ENCODE data around the gene CRNKL1.

The CRNKL1 gene

DNA sequence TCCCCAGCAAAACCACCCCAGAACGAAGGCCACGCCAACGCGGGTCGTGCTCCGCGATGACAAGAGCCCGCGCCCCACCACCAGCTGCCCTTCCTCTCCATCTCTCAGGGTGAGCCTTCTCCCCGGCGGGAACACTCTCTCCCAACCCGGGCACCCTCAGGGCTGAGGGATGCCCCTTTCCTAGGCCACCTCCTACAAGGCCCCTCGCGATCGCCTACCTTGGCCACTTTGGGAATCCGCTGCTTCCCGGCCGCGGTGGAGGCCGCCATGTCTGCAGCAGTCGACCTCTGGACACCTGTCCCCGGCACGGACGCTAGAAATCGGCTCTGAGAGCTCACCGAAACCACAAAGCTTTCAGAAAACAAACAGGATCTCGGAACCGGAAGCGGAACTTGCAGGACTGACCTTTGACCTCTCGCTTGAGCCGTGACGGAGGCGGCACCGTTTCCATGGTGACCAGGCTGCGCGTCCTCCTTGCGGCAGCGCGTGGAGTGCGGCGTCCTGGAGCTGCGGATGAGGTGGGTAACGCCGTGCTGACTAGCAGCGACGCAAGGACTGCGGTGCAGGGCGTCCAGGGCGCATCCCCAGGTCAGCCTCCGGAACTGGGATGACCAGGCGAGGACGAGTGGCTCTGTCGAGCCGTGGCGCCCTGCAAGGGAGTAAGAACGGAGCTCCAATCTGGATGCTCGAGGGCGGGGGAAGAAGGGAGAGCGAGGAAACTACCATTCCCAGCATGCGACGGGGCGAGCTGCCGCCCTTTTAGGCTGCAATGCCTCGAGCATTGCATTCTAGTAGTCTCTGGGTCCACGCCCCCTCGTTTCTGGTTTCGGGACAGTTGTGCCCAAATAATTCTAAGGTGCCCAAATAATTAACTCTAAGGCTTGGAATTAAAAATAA lies at the start of gene CRNKL1, which contains the start of gene CFAP61:
Gene CRNKL1 (minus strand): TSS at position 393 of the 897 bp plus-strand sequence. CDS start 124 bp downstream, at position 269.
Gene CFAP61 (plus strand): TSS at position 459 of the 897 bp plus-strand sequence. CDS start 4,122 bp downstream, outside the sequence.
- TF ChIP-seq, protein P1, sequence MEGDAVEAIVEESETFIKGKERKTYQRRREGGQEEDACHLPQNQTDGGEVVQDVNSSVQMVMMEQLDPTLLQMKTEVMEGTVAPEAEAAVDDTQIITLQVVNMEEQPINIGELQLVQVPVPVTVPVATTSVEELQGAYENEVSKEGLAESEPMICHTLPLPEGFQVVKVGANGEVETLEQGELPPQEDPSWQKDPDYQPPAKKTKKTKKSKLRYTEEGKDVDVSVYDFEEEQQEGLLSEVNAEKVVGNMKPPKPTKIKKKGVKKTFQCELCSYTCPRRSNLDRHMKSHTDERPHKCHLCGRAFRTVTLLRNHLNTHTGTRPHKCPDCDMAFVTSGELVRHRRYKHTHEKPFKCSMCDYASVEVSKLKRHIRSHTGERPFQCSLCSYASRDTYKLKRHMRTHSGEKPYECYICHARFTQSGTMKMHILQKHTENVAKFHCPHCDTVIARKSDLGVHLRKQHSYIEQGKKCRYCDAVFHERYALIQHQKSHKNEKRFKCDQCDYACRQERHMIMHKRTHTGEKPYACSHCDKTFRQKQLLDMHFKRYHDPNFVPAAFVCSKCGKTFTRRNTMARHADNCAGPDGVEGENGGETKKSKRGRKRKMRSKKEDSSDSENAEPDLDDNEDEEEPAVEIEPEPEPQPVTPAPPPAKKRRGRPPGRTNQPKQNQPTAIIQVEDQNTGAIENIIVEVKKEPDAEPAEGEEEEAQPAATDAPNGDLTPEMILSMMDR (IDR thresholded peaks at IDR 0.05; ENCODE audit: low read depth, low read length) = no peak
- peak within 1 kb of the TSS; percentile 100 for H3K4me3 ChIP-seq (ENCODE audit: low read depth, low read length)

DNA sequence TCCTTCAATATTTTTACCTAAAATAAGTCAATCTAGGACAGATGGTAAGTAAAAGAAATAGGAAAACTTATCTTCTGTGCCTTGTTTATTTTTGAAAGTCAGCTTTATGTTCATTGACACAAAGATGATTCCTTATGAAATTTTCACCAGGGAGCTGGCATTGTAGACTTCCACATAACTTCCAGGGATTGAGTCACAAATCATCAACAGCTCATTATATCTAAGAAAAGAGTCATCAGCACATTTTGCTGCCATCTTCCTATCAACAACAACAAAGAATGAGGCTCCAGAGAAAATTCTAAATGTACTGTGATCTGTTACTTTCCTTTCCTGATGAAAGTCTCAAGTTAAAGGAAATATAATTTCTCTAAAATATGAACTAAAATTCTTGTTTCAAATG lies 48.6 kb upstream of the CRNKL1 start:
- TF ChIP-seq, protein P1 (IDR thresholded peaks at IDR 0.05; ENCODE audit: low read depth, low read length) = no peak
- no peak overlapping the region for H3K4me3 ChIP-seq (ENCODE audit: low read depth, low read length)

DNA sequence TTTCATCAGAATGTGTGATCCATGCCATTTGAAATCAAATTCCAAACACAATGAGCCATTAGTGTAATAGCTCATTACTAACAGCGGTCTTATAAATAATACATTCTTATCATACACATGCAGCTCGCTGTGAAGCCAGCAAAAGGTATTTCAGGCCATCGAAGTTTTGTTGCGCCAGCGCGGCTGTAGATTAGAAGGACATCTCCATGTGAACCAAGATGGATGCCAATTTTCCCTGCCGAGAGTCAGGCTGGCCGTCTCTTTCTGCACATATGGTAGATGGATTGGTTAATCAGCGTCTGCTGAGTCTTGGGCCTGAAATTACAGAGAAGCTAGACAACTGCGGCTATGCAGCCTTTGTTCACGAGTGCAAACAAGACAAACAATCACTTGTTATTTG lies 44.2 kb upstream of the CRNKL1 start:
- no peak overlapping the region for H3K4me3 ChIP-seq (ENCODE audit: low read depth, low read length)
- TF ChIP-seq, protein P1 (IDR thresholded peaks at IDR 0.05; ENCODE audit: low read depth, low read length) = no peak

DNA sequence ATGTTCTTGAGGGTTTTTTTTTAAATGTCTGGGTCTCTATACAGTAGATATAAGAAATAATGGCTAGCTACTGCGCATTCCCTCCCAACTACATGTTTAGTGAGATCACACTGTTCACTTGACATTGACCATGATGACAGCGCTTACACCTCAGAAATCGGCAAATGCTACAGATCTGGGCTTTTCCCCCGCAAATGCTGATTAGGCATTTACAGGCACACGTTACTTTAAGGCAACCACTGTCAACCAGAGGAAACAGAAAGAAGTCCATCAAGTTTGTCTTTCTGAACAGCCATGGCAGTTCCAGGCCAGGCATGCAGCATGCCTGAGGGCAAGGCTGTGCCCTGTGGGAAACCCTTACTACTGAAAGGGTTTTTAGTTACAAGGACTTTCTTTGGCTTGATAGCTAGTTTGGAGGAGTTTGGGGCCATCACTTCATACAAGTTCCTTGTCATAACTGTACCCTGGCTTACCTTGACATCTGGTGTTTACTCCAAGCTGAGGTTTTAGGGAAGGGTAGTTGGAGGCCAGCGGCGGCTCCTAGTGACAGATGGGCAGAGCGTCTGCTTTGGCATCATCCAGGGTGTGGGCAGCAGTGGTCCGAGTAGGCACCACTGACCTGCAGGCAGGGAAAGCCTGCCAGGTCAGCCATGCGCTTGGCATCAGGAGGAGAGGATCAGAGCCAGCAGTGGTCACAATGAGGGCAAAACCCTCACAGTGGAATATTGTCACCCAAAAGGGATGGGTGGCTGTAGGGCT lies 43.0 kb upstream of the CRNKL1 start:
- no peak overlapping the region for H3K4me3 ChIP-seq (ENCODE audit: low read depth, low read length)
- TF ChIP-seq, protein P1 (IDR thresholded peaks at IDR 0.05; ENCODE audit: low read depth, low read length) = no peak

DNA sequence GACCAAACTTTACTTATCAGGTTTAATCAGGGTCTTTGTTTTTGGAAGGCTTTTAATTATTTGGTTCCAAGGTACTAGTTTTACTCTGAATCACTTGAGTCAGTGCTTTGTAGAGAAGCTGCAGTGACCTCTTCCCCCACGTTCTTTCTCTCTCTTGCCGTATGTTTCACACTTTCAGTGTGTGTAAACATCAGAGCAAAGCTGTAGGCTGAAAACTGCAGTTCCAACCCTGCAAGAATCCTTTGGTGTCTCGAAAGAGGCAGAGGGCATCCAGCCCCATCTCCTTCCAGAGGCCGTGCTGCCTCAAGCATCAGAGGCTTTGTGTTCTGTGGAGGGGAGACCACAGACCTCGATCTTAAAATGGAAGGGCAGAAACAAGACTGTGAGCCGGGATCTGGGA lies 42.1 kb upstream of the CRNKL1 start:
- no peak overlapping the region for H3K4me3 ChIP-seq (ENCODE audit: low read depth, low read length)
- TF ChIP-seq, protein P1 (IDR thresholded peaks at IDR 0.05; ENCODE audit: low read depth, low read length) = no peak

DNA sequence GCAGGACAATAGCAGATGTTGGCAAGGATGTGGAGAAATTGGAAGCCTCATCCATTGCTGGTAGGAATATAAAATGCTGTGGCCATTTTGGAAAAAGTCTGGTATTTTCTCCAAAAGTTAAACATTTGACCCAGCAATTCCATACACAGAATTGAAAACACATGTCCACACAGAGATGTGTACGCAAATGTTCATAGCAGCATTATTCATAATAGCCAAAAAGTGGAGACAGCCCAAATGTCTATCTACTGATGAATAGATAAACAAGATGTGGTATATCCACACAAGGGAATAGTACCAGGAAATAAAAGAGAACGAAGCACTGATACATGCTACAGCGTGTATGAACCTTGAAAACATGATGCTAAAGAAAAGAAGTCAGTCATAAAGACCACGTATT lies 40.6 kb upstream of the CRNKL1 start:
- no peak overlapping the region for H3K4me3 ChIP-seq (ENCODE audit: low read depth, low read length)
- TF ChIP-seq, protein P1 (IDR thresholded peaks at IDR 0.05; ENCODE audit: low read depth, low read length) = no peak

Data from WI38 (cell line).